Fibroblast of gingiva (primary cell): ENCODE results near the gene KCTD3.
A peak's percentile ranks its signal among the peaks of the same experiment; 100 is the strongest.

Experiments
- DNase-seq: peaks from one replicate; pipeline ENCODE4 v3.0.0-alpha.2; 2011; ENCODE audit warnings: low read depth

Gene KCTD3

DNA sequence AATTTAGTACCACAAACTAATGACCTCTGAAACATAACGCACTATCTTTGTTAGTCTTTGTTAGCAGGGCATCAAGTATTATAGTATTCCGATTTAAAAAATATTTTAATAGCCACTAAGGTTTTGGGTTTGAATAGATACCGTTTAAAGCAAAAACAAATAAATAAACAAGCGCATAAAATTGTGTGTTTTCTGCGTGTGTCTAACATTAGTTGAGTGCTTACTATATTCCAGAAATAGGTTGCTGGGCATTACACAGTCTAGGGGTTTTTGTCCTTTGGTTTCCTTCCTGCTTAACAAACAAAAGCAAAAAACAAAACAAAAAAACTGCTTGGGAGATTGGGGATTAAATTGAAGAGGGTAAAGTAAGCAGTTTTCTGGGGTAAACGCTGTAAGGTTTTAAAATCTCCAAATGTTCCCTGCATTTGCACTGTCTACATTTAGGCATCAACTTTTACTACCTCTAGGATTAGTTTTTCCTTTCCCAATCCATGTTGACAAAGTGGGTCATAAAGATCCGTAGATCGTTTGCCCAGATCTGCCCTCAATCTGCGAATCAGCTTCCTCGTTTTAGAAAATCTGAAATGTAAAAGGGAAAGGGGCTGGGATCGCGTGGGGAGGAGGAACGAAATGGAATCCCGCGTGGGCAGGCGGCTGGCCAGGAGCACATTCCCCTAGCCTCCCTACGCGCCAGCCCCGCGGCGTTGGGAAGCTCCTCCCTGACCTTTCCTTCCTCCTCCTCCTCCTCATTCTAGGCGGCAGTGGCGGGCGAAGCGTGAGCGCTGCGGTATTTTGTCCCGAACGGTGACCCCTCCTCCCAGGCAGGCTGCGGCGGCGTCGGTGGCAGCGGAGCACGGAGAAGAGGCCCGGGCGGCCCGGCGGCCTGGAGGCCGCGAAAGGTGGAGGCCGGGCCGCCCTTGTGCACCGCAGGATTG, at the start of gene KCTD3:
Gene KCTD3 (plus strand): TSS at position 749 of the 935 bp plus-strand sequence. CDS start 382 bp downstream, outside the sequence.
- DNase-seq: peak; percentile 81

DNA sequence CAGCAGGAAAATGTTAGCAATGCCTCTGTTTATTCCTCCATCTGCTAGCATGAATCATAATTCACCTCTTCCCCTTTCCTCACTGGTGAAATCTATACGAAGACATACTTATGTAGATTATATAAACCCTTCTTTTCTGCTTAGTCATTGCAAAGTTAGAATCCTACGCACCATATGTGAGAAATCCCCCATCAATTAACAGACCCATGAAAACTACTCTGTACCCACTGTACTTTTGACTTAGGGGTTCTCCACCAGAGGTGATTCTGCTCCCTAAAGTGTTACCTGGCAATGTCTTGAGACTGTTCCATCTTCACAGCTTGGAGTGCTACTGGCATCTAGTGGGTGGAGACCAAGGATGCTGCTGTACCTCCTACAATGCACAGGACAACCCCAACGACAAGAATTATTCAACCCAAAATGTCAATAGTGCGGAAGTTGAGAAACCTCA, 49.6 kb upstream of the KCTD3 start:
- DNase-seq: peak; percentile 49

DNA sequence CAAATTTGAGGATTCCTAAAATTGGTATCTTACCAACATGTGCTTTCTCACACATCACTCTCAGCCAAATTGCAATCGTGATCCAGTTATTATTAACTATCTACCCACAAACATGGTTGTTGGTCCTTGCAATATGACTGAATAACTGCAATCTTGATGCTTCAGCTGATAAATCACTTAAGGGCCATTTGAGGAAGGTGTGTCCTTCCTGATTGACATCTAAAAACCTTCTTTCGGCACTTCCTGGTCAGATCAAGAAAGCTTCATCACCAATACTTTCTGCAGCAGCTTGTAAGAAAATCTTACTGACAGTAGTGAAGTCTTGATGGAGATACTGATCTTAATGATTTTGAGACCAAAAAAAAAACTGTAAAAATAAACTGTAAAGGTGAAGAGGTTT, 48.5 kb upstream of the KCTD3 start:
- no peak for DNase-seq

DNA sequence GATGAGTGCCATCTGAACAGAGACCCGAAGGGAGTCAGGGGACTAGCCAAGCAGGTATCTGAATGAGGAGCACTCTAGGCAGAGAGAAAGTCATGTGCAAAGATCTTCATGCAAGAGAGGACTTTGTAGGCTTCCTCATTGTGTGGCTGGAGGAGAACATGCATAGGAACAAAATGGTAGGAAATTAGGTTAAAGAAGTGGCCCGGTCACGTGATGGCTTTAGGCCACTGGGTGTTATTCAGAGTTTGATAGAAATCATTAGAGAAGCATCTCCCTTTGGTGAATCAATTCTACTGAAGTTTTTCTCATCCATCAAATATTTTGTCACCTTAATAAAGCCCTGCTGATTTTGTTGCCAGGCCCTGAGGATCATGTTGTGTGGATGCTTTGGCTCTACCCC, 45.8 kb upstream of the KCTD3 start:
- no peak for DNase-seq

DNA sequence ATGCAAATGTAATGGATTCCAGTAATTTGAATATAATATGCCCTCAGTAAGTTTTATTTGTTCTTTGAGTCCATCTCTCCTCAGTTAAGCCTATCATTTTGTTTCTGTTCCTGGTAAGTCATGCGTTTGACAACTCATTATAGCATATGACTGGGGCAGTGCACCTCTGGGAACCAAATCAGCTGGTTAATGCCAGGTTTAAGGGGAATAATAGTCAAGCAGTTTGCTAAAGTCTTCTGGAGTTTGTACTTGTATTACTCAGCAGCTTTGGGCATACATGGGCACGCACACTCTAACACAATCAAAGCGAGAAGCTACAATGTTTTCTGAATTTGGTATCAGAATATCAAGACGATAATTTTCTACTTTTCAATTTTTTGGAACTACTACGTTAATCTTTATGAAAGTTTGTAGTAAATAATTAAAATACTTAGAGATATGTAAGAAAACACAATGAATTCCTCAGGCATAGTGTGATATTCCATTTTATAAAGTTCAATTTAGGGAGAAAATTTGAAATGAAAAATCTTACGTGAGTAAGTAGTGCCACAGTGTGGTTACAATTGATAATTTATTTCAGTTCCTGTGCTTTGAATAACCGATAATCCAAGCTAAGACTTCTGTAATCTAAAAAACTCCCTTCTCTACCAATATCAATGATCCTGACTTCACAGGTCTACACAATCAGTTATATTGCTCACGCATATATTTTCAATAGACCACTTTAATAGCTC, 43.8 kb upstream of the KCTD3 start:
- no peak for DNase-seq

DNA sequence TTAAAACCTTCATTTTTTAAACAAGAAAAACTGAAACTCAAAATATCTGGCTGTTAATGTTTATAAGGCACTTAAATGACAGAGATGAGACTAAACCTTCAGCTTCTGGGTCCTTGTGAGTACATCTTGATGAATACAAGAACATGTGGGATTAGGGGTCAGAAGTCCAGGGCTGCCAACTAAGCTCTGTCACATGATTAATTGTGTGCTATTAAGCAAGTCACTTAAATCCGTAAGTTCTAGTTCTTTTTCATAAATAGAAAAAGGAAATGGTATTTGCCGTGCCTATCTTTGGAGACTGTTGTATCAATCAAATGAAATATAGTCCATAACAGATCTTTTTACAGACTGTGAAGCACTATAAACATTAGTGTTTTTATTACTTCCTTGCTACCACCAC, 43.2 kb upstream of the KCTD3 start:
- DNase-seq: no peak

DNA sequence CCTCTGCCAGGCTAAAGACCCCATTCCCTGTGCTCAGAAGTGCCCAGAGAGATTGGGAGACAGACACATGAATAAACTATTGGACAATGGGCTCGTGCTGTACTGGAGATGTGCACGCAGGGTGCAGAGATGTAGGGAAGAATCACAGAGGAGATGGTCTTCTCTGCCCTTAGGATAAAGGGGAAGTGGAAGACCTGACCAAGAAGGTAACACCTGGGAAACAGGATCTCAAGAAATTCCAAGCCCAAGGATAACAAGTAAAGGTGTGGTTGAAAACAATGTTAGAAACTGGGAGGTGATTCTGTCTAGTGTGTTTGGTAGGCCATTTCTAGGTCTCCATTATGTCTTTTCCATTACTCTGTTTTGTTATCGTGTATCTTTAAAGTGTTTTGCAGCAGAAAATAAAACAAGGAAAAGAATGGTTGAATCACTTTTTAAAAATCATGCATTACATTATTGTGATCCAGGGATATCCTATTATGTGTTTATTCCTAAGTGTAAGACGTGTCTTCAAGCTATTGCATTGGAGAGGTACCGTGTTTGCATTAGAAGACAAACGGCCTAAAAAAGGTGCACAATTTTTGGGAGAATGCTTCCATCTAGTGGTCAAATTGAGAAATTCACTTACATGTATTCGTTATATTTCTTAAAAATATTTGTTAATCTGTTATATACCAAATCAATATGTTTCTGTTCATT, 40.8 kb upstream of the KCTD3 start:
- peak; percentile 31 for DNase-seq

DNA sequence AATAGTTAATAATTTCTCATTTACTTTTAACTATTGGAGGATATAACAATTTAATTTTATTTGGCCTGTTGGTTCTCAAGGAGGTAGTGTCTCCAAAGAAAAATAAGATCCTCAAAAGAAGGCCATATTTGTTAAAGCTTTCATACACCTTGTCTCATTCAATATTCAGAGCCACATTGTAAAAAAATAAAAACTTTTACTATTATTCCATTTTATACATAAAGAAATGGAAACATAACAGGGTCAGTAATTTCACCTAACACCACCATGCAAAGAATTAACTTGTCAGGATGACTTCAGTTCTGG, 40.3 kb upstream of the KCTD3 start:
- DNase-seq: no peak

DNA sequence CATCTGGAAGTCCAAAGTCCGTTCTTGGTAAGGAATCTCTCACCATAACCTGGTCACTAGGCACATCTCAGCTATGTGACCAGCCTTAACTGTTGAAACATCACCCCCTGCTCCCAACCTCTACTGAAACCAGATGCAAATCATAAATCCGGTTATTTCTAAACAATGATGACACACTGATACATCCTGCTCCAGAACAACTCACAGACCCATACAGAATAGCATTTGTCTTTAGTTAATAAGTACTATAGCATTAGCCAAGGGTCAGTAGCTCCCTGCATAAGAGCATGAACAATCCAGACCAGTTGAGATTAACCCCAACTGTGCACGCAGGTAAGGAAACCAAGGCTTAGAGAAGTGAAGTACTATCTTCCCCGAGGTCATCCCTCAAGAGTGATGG, 38.0 kb upstream of the KCTD3 start:
- no peak for DNase-seq

DNA sequence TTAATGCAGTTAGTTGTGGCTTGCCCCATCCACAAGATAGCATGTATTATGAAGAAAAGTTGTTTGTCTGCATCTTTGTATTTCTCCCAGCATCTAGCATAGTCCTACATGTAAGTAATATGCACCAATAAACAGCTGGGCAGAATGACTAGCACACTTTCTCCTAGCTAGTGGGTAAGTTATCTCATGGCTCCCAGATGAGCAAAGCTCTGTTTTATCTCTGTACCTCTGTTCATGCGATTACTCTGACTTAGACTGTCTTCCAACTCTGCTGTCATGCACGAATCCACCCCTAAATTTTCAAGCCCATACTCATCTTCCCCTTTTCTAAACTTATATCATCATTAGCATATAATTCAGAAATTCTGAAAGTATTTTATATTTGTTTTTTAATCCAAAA, 37.5 kb upstream of the KCTD3 start:
- no peak for DNase-seq

DNA sequence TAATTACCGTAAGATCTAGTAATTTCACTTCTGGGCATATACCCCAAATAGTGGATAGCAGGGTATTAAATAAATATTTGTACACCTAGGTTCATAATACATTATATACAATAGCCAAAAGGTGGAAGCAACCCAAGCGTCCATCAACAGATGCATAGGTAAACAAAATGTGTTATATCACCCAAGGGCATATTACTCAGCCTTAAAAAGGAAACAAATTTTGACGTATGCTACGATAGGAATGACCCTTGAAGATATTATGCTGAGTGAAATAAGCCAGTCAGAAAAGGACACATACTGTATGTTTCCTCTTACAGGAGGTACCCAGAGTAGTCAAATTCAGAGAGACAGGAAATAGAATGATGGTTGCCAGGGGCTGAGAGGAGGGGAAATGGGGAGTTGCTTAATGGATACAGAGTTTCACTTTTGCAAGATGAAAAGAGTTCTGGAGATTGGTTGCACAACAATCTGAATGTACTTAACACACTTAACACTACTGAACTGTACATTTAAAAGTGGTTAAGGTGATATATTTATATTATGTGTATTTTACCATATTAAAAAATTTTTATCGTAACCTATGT, 36.6 kb upstream of the KCTD3 start:
- no peak for DNase-seq

DNA sequence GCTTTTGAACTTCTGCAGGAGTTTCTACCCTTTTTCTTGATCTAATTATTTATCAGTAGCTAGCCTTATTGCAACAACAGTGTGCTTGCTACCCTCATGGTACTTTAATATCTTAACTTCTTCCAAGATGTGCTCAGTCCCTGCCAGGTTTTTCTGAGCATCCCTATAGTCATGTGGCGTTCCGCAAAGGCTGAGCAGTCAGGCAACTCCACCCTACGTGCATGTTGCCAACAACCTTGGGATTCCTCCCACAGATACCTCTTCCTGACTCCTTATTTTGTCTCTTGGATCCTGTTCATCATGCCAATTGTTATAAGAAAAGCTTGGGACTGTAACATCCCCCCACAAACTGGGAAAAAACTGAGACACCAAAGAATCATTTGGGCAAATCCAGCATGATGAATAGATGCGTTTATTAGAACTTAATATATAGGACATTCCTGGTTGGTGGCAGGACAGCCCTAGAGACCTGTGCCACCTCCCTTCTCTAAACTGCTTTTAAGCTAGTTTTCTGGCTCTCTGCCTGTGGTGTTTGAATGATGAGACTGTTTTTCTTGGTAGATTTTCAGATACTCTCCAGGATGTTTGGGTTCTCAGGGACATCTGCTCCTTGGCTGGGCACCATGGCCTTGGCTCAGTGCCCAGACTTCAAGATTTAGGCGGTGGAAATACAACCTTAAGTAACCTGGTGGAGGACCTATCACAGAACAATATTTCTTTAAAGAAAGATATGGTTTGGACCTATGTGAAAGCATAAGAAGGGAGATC, 27.1 kb upstream of the KCTD3 start:
- peak; percentile 42 for DNase-seq

DNA sequence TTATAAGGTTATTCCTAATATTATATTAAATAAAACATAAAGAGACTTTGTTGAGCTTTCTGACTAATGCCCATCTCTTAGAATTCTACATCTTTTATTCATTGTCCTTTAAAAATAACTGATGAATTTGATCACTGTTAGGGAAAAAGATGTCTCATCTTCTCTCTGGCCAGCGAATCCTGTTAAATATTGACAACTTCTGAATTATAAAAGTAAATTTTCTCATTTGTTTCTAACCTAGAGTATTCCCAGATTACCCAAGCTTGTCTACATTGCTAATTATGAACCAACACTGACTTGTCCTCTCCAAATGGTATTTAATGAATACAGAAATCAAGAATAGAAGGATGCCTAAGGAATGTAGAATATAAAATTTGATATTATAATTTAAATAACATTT, 24.8 kb upstream of the KCTD3 start:
- DNase-seq: no peak

DNA sequence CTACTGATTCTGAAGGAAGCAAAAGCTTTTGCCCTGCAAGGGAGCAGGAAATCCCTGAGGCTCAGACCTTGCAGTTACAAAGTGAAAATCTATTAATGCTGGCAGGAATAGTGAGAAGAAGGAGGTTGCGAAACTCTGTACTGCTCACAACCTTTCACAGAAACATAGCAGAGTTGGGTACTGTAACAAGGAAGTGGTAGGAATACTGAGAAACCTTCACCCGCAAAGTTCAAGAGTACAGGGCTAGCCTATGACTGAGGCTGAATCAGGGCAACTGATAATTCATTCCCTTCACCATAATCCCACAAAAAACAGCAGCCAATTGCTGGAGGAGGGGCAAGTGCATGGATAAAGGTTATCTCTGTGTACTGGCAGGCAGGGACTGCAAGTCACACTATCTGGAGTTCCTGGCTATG, 23.9 kb upstream of the KCTD3 start:
- peak; percentile 56 for DNase-seq

DNA sequence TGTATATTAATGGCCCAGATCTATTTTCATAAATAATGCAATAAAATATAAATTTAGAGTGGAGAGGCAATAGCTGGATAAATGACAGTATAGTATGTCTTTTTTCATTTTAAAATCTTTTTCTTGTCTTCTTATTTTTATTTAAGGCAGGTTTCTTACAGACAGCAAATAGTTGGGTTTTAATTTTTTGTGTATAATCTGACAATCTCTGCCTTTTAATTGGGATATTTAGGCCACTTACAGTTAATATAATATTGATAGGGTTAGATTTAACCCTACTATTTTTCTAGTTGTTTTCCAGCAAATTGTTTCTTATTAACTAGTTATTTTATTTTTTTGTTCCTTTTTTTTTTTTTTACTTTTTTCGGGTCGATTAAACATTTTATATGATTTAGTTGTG, 23.3 kb upstream of the KCTD3 start:
- no peak for DNase-seq

DNA sequence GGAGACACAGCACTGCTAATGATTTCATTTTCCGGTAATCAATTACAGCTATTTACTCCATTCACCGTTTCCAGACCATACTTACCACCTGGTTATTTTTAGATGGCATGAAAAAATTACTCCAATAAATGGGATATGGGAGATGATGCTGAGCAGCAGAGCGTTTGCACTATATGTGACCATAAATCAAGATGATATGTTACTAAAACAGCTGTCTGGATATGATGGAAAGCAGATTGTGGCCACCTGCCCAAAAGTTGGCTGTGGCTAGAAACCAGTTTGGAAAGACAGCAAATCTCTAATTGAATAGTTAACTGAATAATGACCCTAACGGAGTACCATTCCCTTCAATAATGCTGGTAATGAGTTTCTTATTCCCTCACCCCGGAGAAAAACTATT, 22.5 kb upstream of the KCTD3 start:
- no peak for DNase-seq

DNA sequence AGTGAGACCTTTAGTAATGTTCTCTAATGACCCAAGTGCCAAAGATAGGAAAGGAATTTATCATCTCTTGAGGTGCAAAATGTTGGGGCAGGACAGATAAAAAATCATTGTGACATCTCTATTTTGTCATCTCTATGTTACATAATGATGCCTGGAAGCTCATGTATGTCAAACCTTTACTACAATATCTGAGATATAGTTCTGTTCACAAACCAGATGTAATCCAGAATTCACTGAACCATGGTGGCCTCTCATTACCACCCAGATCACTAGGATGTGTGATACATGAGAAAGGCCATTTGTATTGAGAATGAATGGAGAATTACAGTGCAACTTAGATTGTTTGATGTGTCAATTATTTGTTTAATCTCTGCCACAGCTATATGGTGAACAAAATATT, 22.0 kb upstream of the KCTD3 start:
- DNase-seq: no peak

DNA sequence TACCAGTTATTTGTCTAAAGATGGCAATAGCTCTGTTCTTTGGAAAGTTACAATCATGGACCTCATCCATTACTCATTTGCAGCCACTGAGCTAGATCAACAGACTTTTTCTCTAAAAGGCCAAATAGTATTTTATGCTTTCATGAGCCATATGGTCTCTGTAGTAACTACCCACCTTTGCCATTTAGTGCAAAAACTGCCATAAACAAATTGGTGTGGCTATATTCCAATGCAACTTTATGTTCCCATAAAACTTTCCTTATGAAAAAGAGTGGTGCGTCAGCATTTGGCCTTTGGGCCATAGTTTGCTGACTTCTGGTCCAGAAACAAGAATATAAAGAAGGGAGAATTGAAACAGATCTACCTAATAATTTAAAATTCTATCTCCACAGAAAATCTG, 20.1 kb upstream of the KCTD3 start:
- no peak for DNase-seq

DNA sequence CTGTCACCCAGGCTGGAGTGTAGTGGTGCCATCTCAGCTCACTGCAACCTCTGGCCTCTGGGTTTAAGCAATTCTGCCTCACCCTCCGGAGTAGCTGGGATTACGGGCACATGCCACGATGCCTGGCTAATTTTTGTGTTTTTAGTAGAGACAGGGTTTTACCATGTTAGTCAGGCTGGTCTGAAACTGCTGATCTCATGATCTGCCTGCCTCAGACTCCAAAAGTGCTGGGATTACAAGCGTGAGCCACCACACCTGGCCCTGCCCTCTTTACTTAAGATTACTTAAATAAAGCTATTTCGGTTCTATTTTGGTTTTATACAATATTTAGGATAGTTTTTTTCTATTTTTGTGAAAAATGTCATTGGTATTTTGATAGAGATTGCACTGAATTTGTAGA, 15.3 kb upstream of the KCTD3 start:
- DNase-seq: no peak

DNA sequence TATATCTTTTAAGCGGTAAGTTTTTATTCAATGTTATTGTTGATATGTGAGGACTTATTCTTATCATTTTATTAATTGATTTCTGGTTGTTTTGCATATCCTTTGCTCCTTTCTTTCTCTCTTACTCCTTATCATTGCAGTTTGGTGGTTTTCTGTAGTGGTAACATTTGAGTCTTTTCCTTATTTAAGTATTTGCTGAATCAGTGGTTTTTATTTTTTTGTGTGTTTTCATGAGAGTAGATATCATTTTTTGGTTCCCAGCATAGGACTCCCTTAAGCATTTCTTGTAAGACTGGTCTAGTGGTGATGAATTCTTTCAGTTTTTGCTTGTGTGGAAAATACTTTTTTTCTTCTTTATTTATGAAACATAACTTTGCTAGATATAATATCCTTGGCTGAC, 12.2 kb upstream of the KCTD3 start:
- no peak for DNase-seq

DNA sequence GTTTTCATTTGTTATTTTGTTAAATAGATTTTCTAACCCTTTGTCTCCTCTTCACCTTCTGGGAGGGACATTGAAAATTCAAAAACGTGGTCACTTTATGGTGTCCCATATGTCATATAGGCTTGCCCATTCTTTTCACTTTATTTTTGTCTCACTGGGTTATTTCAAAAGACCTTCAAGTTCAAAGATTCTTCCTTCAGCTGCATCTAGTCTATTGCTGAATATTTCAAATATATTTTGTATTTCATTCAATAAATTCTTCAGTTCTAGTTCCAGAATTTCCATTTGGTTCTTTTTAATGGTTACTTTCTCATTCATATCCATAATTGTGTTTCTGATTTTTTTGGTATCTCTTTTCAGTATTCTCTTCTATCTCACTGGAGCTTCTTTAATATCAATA, 11.6 kb upstream of the KCTD3 start:
- no peak for DNase-seq

DNA sequence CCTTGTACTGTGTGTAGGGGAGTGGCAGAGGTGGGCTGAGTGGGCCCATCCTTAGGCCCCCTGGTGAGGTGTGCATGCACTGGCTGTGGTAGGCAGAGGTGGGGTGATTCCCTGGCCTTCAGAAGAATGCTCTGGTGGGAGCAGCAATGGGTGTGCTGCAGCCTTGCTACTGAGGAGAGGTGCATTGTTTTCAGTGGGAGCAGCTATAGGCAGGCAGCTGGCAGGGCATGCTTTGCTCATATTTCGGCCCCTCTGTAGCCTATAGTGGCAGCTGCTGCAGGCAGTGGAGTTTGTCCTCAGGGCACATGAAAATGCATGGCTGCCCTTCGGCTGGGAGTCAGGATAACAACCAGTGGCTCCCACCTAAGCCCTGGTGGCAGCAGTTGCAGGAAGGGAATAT, 10.1 kb upstream of the KCTD3 start:
- no peak for DNase-seq
